ENCODE measurements around the gene MARK3. TPM values are rescaled to one million over a fixed set of nuclear protein-coding genes. Genes with fewer than 3 reads are reported as not detected.

MARK3 gene
- polyA plus RNA-seq, 3 donors = 29.3 to 163 (median 44.7) TPM

- peaks cover 0 to 5% of the 10 kb centered on the region in 2 donors for H3K27me3 ChIP-seq (ENCODE audit: control insufficient read depth in 2 of 2, insufficient read depth in 2 of 2, low read length in 2 of 2)
- no peaks in the 10 kb centered on the region for H3K9me3 Mint-ChIP-seq
- WGBS (ENCODE audit: insufficient coverage) = 59% methylated on average over 12 of the region's 18 CpGs
Observed at GRCh38 chr14:103542605-103543088, 157.4 kb downstream of the MARK3 start.

GRCh38 chr14:103543140-103543539, 157.9 kb downstream of the MARK3 start:
- H3K27me3 Mint-ChIP-seq (ENCODE audit: low read depth in 3 of 3) = peaks cover 4 to 39% (median 9%) of the 10 kb centered on the region in 3 donors
- H3K9me3 Mint-ChIP-seq = no peaks in the 10 kb centered on the region
- H3K4me3 ChIP-seq (replicated peaks in 1 of 3; ENCODE audit: low read depth in 2 of 3, low read length in 3 of 3) = no peak overlapping the region
- H3K4me3 Mint-ChIP-seq = no peak overlapping the region
- H3K4me1 Mint-ChIP-seq = no peaks in the 10 kb centered on the region
- H3K9me3 ChIP-seq (replicated peaks in 1 of 2; ENCODE audit: control insufficient read depth in 1 of 2, insufficient read depth in 1 of 2, low read length in 2 of 2) = no peaks in the 10 kb centered on the region
- TF ChIP-seq, protein P1, sequence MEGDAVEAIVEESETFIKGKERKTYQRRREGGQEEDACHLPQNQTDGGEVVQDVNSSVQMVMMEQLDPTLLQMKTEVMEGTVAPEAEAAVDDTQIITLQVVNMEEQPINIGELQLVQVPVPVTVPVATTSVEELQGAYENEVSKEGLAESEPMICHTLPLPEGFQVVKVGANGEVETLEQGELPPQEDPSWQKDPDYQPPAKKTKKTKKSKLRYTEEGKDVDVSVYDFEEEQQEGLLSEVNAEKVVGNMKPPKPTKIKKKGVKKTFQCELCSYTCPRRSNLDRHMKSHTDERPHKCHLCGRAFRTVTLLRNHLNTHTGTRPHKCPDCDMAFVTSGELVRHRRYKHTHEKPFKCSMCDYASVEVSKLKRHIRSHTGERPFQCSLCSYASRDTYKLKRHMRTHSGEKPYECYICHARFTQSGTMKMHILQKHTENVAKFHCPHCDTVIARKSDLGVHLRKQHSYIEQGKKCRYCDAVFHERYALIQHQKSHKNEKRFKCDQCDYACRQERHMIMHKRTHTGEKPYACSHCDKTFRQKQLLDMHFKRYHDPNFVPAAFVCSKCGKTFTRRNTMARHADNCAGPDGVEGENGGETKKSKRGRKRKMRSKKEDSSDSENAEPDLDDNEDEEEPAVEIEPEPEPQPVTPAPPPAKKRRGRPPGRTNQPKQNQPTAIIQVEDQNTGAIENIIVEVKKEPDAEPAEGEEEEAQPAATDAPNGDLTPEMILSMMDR (IDR thresholded peaks at IDR 0.05) = no peak
- H3K4me1 ChIP-seq (ENCODE audit: control insufficient read depth in 1 of 2, insufficient read depth in 2 of 2, low read length in 2 of 2) = no peaks in the 10 kb centered on the region
- no peak overlapping the region for H3K4me2 ChIP-seq (replicated peaks; ENCODE audit: extremely low read depth, low read length, poor library complexity, severe bottlenecking)
- H3K36me3 ChIP-seq (replicated peaks in 1 of 2; ENCODE audit: control insufficient read depth in 1 of 2, insufficient read depth in 2 of 2, low read length in 2 of 2) = no peaks in the 10 kb centered on the region
- H2AFZ ChIP-seq (ENCODE audit: insufficient read depth, low read depth, low read length, poor library complexity, severe bottlenecking) = no peak overlapping the region
- DNase-seq = no peak
- no peak overlapping the region for H3K9ac ChIP-seq (ENCODE audit: insufficient read depth, low read length, poor library complexity, severe bottlenecking)
- intact Hi-C loops (cut with micrococcal nuclease) = no loop called here
- H3K27ac ChIP-seq (ENCODE audit: low read depth in 1 of 2, low read length in 2 of 2) = no peak overlapping the region
- H3K27me3 ChIP-seq (ENCODE audit: control insufficient read depth in 2 of 2, insufficient read depth in 2 of 2, low read length in 2 of 2) = peaks cover 0 to 5% of the 10 kb centered on the region in 2 donors
- H3K36me3 Mint-ChIP-seq = no peaks in the 10 kb centered on the region
- no peak overlapping the region for H3K27ac Mint-ChIP-seq
- no peaks in the 10 kb centered on the region for H3K79me2 ChIP-seq (ENCODE audit: insufficient read depth, low read length)
- WGBS (ENCODE audit: insufficient coverage) = 91% methylated on average over 8 of the region's 10 CpGs
- peaks cover 20% of the 10 kb centered on the region for H4K20me1 ChIP-seq (ENCODE audit: insufficient read depth, low read length)

More at GRCh38 chr14:103542605-103543088, 157.4 kb downstream of the MARK3 start:
- no peak overlapping the region for H3K9ac ChIP-seq (ENCODE audit: insufficient read depth, low read length, poor library complexity, severe bottlenecking)
- H3K36me3 Mint-ChIP-seq = no peaks in the 10 kb centered on the region
- DNase-seq = no peak
- no peaks in the 10 kb centered on the region for H3K9me3 ChIP-seq (replicated peaks in 1 of 2; ENCODE audit: control insufficient read depth in 1 of 2, insufficient read depth in 1 of 2, low read length in 2 of 2)
- no peaks in the 10 kb centered on the region for H3K36me3 ChIP-seq (replicated peaks in 1 of 2; ENCODE audit: control insufficient read depth in 1 of 2, insufficient read depth in 2 of 2, low read length in 2 of 2)
- intact Hi-C loops (cut with micrococcal nuclease) = no loop called here
- H3K27me3 Mint-ChIP-seq (ENCODE audit: low read depth in 3 of 3) = peaks cover 6 to 40% (median 9%) of the 10 kb centered on the region in 3 donors
- H3K4me2 ChIP-seq (replicated peaks; ENCODE audit: extremely low read depth, low read length, poor library complexity, severe bottlenecking) = no peak overlapping the region
- no peaks in the 10 kb centered on the region for H3K4me1 ChIP-seq (ENCODE audit: control insufficient read depth in 1 of 2, insufficient read depth in 2 of 2, low read length in 2 of 2)
- H3K4me3 Mint-ChIP-seq = no peak overlapping the region
- H3K4me3 ChIP-seq (replicated peaks in 1 of 3; ENCODE audit: low read depth in 2 of 3, low read length in 3 of 3) = no peak overlapping the region
- H4K20me1 ChIP-seq (ENCODE audit: insufficient read depth, low read length) = peaks cover 21% of the 10 kb centered on the region
- no peak overlapping the region for H2AFZ ChIP-seq (ENCODE audit: insufficient read depth, low read depth, low read length, poor library complexity, severe bottlenecking)
- TF ChIP-seq, protein P1 (IDR thresholded peaks at IDR 0.05) = no peak
- no peaks in the 10 kb centered on the region for H3K79me2 ChIP-seq (ENCODE audit: insufficient read depth, low read length)
- H3K27ac Mint-ChIP-seq = no peak overlapping the region
- H3K4me1 Mint-ChIP-seq = no peaks in the 10 kb centered on the region
- H3K27ac ChIP-seq (ENCODE audit: low read depth in 1 of 2, low read length in 2 of 2) = no peak overlapping the region

Measured in CD14-positive monocyte (primary cell).